BLaER1 treated with 17β-estradiol and CSF1 and Interleukin-3, amounts not matched to agents 10 nM and 100 nM (cell line): Measurements from ENCODE around the gene ACSF3.

ENCODE experiments used
- H3K27ac ChIP-seq, 11 experiments: shearing (Covaris generic); formaldehyde crosslinking; 2 replicates each; pipeline ENCODE4 v1.8.1; 2022
- H3K27me3 ChIP-seq, 11 experiments: shearing (Covaris generic); formaldehyde crosslinking; 2 replicates each; pipeline ENCODE4 v1.8.1; 2022
- H3K36me3 ChIP-seq, 11 experiments: shearing (Covaris generic); formaldehyde crosslinking; 2 replicates each; pipeline ENCODE4 v1.8.1; 2022
- H3K4me1 ChIP-seq, 10 experiments: shearing (Covaris generic); formaldehyde crosslinking; 2 replicates each; pipeline ENCODE4 v1.8.1; 2022
- H3K4me2 ChIP-seq, 11 experiments: shearing (Covaris generic); formaldehyde crosslinking; 2 replicates each; pipeline ENCODE4 v1.8.1; 2022
- H3K4me3 ChIP-seq, 10 experiments: shearing (Covaris generic); formaldehyde crosslinking; 2 replicates each; pipeline ENCODE4 v1.8.1; 2022
- H3K9ac ChIP-seq, 11 experiments: shearing (Covaris generic); formaldehyde crosslinking; 2 replicates each; pipeline ENCODE4 v1.8.1; 2022
- H3K9me3 ChIP-seq, 11 experiments: shearing (Covaris generic); formaldehyde crosslinking; replicated peaks in 1 of 11; 2 replicates each; pipeline ENCODE4 v1.8.1; 2022
- H4K20me1 ChIP-seq, 11 experiments: shearing (Covaris generic); formaldehyde crosslinking; 2 replicates each; pipeline ENCODE4 v1.8.1; 2022
- Cebpa-rat ChIP-seq, 11 experiments: shearing (Covaris generic); IDR thresholded peaks; 2 replicates each; pipeline ENCODE4 v1.8.1; 2022

The ACSF3 gene

DNA sequence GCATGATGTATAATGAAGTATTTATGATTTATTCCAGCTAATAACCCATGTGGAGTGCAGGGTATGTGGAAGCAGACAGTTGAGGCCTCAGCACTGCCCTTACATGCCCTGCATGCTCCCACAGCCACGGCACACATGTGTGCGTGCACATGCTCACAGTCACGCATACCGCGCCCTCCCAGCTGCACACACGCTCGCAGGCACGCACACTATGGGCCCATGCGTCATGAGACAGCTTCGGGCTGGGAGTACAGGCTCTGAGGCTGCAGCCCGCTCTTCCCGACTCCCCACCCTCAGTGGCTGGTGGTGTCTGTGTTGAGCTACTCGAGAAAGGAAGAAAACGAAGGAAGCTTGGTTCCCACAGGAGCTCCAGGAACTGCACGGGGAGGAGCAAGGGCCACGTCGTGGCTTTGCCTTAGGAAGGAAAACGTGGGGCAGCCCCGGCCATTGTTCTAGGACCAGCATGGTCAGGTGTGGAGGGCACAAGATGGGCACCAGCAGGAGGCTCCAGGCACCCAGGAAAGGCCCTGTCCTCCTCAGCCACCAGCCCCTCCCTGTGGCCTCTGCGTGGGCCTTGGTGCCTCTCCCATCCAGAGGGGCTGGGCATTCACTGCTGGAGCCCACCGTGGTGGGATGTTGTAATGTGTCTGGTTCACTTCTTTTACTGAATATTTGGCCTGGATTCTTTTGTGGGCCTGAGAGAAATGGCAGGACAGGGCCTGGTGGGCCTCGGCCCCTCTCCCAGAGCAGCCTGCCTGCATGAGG lies 50.4 kb downstream of the ACSF3 start:
- TF ChIP-seq Cebpa-rat (IDR thresholded peaks at IDR 0.05): no peak
- Histone ChIP-seq H3K36me3 (peaks cover 55 to 96% (median 87%) of the 10 kb centered on the region in 11 experiments), H3K27ac (no peak overlapping the region)

DNA sequence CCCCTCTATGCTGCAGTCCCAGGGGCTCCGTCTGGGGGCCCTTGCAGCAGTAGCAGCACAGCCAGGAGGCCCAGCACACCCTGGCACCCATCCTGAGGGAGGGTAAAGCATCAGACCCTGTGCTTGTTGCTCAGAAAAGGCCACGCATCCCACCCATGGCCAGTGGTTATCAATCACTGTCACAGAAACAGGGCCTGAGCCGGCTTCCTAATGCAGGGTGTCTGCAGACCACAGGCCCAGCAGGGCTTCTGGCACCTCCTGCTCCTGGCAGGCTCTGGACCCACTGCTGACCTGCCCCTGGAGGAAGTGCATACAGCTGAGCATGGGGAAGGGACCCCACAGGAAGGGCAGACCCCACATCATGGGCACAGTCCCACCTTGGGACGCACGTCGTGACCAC lies 51.0 kb downstream of the ACSF3 start:
- H3K9ac ChIP-seq: no peak overlapping the region
- H3K9me3 ChIP-seq: peaks cover 31 to 45% (median 36%) of the 10 kb centered on the region in 11 experiments
- TF ChIP-seq Cebpa-rat (IDR thresholded peaks at IDR 0.05): no peak
- peaks cover 60 to 96% (median 93%) of the 10 kb centered on the region in 11 experiments for H3K36me3 ChIP-seq
- H3K4me2 ChIP-seq: no peak overlapping the region
- no peak overlapping the region for H3K4me3 ChIP-seq
- H3K27me3 ChIP-seq: no peaks in the 10 kb centered on the region
- no peak overlapping the region for H3K27ac ChIP-seq
- H4K20me1 ChIP-seq: peaks cover 0 to 28% (median 8%) of the 10 kb centered on the region in 11 experiments; a peak in 9 of 22 replicates
- no peaks in the 10 kb centered on the region for H3K4me1 ChIP-seq

More for the DNA sequence above, 50.4 kb downstream of the ACSF3 start:
- Histone ChIP-seq H3K9me3 (peaks cover 25 to 39% (median 30%) of the 10 kb centered on the region in 11 experiments), H4K20me1 (peaks cover 0 to 32% (median 8%) of the 10 kb centered on the region in 11 experiments; a peak in 10 of 22 replicates), H3K9ac (no peak overlapping the region), H3K4me3 (no peak overlapping the region), H3K4me1 (no peaks in the 10 kb centered on the region), H3K4me2 (no peak overlapping the region), H3K27me3 (no peaks in the 10 kb centered on the region)

DNA sequence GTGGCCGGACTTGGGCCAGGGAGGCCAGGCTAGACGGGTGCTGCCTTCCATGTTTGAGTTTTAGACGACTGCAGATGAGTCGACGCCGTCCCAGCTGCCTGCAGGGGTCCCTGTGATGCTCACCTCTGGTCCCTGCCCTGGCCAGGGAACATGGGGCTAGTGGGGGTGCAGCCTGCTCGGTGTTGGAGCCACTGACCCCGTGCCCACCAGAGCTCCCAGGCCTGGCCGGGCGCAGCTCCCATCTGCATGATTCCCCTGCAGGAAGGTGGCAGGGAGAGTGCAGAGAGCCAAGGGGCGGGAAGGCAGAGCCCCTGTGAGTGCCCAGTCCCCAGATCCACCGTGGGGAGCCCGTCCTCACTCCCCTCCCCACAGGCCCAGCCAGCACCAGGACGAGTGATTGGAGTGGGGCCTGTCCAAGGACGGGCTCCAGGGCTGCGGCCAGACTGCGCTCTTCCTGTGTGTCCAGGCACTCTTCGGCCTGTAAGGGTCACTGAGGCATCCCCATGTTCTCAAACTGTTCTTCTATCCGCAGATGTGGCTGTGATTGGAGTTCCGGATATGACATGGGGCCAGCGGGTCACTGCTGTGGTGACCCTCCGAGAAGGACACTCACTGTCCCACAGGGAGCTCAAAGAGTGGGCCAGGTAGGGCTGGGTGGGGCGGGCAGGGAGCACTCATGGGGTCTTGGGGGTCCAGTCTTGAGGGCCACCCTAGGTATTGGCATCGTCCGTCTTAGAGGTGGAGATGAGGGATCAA lies 51.9 kb downstream of the ACSF3 start:
- no peak overlapping the region for H3K9ac ChIP-seq
- peaks cover 0 to 28% (median 8%) of the 10 kb centered on the region in 11 experiments; a peak in 8 of 22 replicates for H4K20me1 ChIP-seq
- H3K9me3 ChIP-seq: peaks cover 34 to 53% (median 42%) of the 10 kb centered on the region in 11 experiments
- H3K4me3 ChIP-seq: no peak overlapping the region
- H3K27me3 ChIP-seq: no peaks in the 10 kb centered on the region
- no peak for TF ChIP-seq Cebpa-rat (IDR thresholded peaks at IDR 0.05)
- peaks cover 62 to 96% (median 93%) of the 10 kb centered on the region in 11 experiments for H3K36me3 ChIP-seq
- H3K4me2 ChIP-seq: no peak overlapping the region
- H3K4me1 ChIP-seq: peaks cover 0 to 7% (median 2%) of the 10 kb centered on the region in 10 experiments; a peak in 6 of 20 replicates
- no peak overlapping the region for H3K27ac ChIP-seq

DNA sequence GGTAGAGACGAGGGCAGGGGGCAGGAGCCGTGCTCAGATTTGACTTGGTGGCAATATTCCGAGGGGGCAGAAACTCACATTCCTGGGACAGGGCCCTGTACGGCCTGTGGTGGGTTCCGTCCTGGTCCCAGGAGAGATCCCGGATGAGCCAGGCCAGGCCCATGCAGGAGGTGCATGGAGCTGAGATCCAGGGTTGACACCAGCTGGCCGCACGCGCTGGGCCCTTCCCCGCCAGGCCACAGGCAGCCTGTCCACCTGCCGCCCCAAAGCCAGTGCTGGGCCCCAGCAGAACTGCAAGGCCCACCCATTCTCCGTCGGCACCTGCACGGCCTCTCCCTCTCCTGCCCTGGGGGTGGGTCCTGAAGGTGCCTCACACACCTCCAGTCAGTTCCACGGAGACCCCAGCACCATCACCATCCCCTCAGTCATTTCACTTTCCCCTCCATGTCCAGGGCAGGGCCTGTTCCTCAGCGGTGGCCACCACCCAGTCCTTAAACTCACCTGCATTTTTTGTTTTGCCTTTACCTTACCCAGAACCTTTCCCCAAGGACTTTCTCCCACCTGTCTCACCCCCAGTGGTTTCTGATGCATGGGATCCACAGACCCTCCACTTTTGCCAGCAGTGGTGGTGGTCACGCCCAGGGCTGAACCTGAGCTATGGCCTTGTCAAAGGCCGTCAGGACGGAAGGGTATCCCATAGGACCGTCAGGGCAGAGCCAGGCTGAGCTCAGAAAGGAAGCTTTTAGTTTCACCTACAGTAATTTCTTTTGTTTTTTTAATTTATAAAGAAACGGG lies 52.8 kb downstream of the ACSF3 start:
- TF ChIP-seq Cebpa-rat (IDR thresholded peaks at IDR 0.05): no peak
- Histone ChIP-seq H3K36me3 (peaks cover 64 to 96% (median 93%) of the 10 kb centered on the region in 11 experiments), H3K4me3 (0 out of 20 replicates have a peak overlapping the region, but pooled peaks of 1 of the 10 experiments have one; percentile 11), H3K4me2 (no peak overlapping the region), H3K4me1 (peaks cover 0 to 8% (median 2%) of the 10 kb centered on the region in 10 experiments; a peak in 6 of 20 replicates), H4K20me1 (peaks cover 0 to 20% (median 5%) of the 10 kb centered on the region in 11 experiments; a peak in 8 of 22 replicates), H3K9ac (no peak overlapping the region), H3K9me3 (peaks cover 34 to 58% (median 42%) of the 10 kb centered on the region in 11 experiments), H3K27me3 (no peaks in the 10 kb centered on the region), H3K27ac (no peak overlapping the region)

DNA sequence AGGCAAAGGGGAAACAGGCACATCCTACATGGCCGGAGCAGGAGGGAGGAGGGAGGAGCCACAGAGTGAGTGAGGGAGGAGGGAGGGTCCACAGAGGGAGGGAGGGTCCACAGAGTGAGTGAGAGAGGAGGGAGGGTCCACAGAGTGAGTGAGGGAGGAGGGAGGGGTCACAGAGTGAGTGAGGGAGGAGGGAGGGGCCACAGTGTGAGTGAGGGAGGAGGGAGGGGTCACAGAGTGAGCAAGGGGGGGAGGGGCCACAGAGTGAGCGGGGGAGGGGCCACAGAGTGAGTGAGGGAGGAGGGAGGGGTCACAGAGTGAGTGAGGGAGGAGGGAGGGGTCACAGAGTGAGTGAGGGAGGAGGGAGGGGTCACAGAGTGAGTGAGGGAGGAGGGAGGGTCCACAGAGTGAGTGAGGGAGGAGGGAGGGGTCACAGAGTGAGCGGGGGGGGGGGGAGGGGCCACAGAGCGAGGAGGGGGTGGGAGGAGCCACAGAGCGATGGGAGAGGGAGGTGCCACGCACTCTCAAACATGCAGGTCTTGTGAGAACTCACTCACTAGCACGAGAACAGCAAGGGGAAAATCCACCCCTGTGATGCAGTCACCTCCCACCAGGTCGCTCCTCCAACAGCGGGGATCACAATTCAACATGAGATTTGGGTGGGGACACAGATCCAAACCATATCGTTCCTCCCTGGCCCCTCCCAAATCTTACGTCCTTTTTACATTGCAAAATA lies 53.6 kb downstream of the ACSF3 start:
- Histone ChIP-seq H4K20me1 (peaks cover 0 to 12% (median 4%) of the 10 kb centered on the region in 11 experiments; a peak in 8 of 22 replicates), H3K36me3 (peaks cover 68 to 95% (median 93%) of the 10 kb centered on the region in 11 experiments), H3K27me3 (no peaks in the 10 kb centered on the region), H3K4me3 (no peak overlapping the region), H3K9me3 (peaks cover 34 to 58% (median 42%) of the 10 kb centered on the region in 11 experiments), H3K9ac (no peak overlapping the region), H3K4me1 (peaks cover 0 to 9% (median 4%) of the 10 kb centered on the region in 10 experiments; a peak in 9 of 20 replicates), H3K27ac (no peak overlapping the region), H3K4me2 (no peak overlapping the region)
- no peak for TF ChIP-seq Cebpa-rat (IDR thresholded peaks at IDR 0.05)

DNA sequence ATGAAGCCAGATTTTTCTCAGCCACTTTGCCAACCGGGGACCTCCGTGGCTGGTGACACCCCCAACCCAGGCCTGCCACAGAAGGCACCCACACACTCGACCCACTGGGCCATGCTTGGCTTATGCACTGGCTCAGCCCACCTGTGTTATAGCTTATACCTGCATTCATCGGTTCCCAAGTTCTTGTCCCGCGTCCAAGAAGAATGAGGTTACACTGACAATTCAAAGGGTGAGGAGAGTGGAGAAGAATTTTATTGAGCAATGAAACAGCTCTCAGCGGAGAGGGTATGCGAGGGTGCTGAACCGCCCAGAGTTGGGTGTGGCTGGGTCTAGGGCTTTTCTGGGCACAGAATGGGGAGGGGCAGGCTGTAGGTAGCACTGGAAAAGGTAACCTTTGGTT lies 55.7 kb downstream of the ACSF3 start:
- Histone ChIP-seq H3K27me3 (no peaks in the 10 kb centered on the region), H4K20me1 (peaks cover 3 to 16% (median 7%) of the 10 kb centered on the region in 11 experiments; a peak in 12 of 22 replicates), H3K9ac (no peak overlapping the region), H3K4me3 (peak overlapping the region in 6 of 10 experiments; percentile 3 to 25 (median 12); a peak in 5 of 20 replicates), H3K4me2 (no peak overlapping the region), H3K4me1 (peaks cover 17 to 28% (median 23%) of the 10 kb centered on the region in 10 experiments), H3K36me3 (peaks cover 67 to 83% (median 79%) of the 10 kb centered on the region in 11 experiments), H3K27ac (no peak overlapping the region), H3K9me3 (peaks cover 34 to 58% (median 42%) of the 10 kb centered on the region in 11 experiments)
- TF ChIP-seq Cebpa-rat (IDR thresholded peaks at IDR 0.05): no peak

DNA sequence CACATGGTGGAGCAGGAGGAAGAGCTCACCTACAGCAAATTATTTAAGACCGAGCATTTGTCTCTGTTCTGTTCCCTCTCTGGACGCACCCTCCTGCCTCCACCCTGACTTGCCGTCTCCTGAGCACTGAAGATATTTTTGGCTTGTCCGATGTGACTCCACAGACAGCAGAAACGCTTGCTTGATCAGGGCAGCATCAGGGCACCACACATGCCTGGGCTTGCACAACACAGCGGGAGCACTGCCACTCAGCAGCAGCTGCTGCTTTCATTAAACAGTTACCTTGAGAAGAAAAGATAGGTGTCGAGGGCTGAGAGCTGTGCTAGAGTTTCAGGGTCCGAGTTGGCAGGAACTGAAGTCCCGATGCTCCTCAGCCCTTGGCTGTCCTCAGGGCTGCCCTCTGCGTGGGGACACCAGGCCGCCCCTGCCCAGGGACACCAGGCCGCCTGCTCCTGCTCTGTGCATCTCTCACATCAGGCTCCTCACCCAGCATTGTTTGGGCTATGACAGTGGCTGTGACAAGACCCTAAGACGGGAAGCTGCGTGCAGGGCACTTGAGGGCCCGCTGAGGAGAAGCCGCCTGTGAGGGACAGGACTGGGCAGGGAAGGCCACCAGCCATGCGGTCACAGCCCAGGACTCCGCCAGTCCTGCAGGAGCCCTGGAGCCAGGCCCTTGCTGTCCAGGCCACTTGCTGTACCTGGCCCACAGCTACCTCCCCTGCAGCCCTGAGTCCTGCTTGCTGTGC lies 56.6 kb downstream of the ACSF3 start:
- no peak overlapping the region for H3K4me2 ChIP-seq
- no peak overlapping the region for H3K9ac ChIP-seq
- peaks cover 25 to 37% (median 32%) of the 10 kb centered on the region in 10 experiments for H3K4me1 ChIP-seq
- H3K27me3 ChIP-seq: no peaks in the 10 kb centered on the region
- H3K36me3 ChIP-seq: peaks cover 65 to 75% (median 71%) of the 10 kb centered on the region in 11 experiments
- peaks cover 0 to 25% (median 14%) of the 10 kb centered on the region in 11 experiments; a peak in 13 of 22 replicates for H4K20me1 ChIP-seq
- H3K4me3 ChIP-seq: no peak overlapping the region; a peak in 1 of 20 replicates
- no peak for TF ChIP-seq Cebpa-rat (IDR thresholded peaks at IDR 0.05)
- peaks cover 34 to 54% (median 42%) of the 10 kb centered on the region in 11 experiments for H3K9me3 ChIP-seq
- H3K27ac ChIP-seq: no peak overlapping the region
